Parathyroid adenoma (tissue), 2 donors: ENCODE measurements around the gene GAREM1.
"Not testable (repeated sequence)": the region's sequence is repeated elsewhere in the genome, so short reads cannot be mapped to it uniquely, and the experiment has no call there.

Source experiments
- H2AFZ ChIP-seq: fragments of 300-600 bp; sonication (generic); one replicate; pipeline ENCODE4 v1.7.0; 2017; ENCODE audit warnings: antibody characterized with exemption, mild to moderate bottlenecking
- H3K27ac ChIP-seq: fragments of 300-600 bp; sonication (generic); one replicate; pipeline ENCODE4 v1.7.0; 2017
- H3K27me3 ChIP-seq: fragments of 300-600 bp; sonication (generic); one replicate; pipeline ENCODE4 v1.7.0; 2017; ENCODE audit warnings: low read length; ENCODE audit not compliant: control insufficient read depth, insufficient read depth
- H3K36me3 ChIP-seq: fragments of 300-600 bp; sonication (generic); one replicate; pipeline ENCODE4 v1.7.0; 2017; ENCODE audit warnings: low read length; ENCODE audit not compliant: control insufficient read depth, insufficient read depth
- H3K4me1 ChIP-seq: fragments of 300-600 bp; sonication (generic); one replicate; pipeline ENCODE4 v1.7.0; 2017; ENCODE audit warnings: control low read depth
- H3K4me2 ChIP-seq: fragments of 300-600 bp; sonication (generic); one replicate; pipeline ENCODE4 v1.7.0; 2017; ENCODE audit warnings: low read length
- H3K4me3 ChIP-seq: fragments of 300-600 bp; sonication (generic); one replicate; pipeline ENCODE4 v1.7.0; 2017; ENCODE audit warnings: low read depth, low read length
- H3K79me2 ChIP-seq: fragments of 300-600 bp; sonication (generic); one replicate; pipeline ENCODE4 v1.7.0; 2017; ENCODE audit warnings: control low read depth
- H3K9ac ChIP-seq: fragments of 300-600 bp; sonication (generic); one replicate; pipeline ENCODE4 v1.7.0; 2017; ENCODE audit warnings: mild to moderate bottlenecking
- H3K9me3 ChIP-seq: fragments of 300-600 bp; sonication (generic); one replicate; pipeline ENCODE4 v1.7.0; 2017; ENCODE audit warnings: low read length; ENCODE audit not compliant: control insufficient read depth
- CTCF ChIP-seq: fragments of 300-600 bp; sonication (generic); IDR thresholded peaks from one replicate; pipeline ENCODE4 v1.7.0; 2017; ENCODE audit warnings: antibody characterized with exemption, mild to moderate bottlenecking
- donor health status: primary hyperparathyroidism.

GAREM1 gene

GRCh38 chr18:32470714-32471633 lies at the start of gene GAREM1:
GAREM1 (minus strand) TSS chr18:32470882; CDS start chr18:32470428, 454 bp downstream.
- Histone ChIP-seq H3K4me3 (peak within 1 kb of the TSS; percentile 62), H3K27me3 (no peaks in the 10 kb centered on the region), H3K36me3 (no peaks in the 10 kb centered on the region), H3K27ac (peak within 1 kb of the TSS; percentile 78), H2AFZ (peak within 1 kb of the TSS; percentile 95), H3K4me2 (peak within 1 kb of the TSS; percentile 81), H3K9ac (no peak within 1 kb of the TSS), H3K79me2 (peaks cover 7% of the 10 kb centered on the region), H3K9me3 (no peaks in the 10 kb centered on the region), H3K4me1 (peaks cover 7% of the 10 kb centered on the region)
- peak; percentile 70 for TF ChIP-seq CTCF

GRCh38 chr18:32511147-32511546 lies 40.5 kb upstream of the GAREM1 start:
- no peak for TF ChIP-seq CTCF
- Histone ChIP-seq H3K9me3 (no peaks in the 10 kb centered on the region), H3K4me3 (no peak overlapping the region), H3K9ac (no peak overlapping the region), H3K27ac (no peak overlapping the region), H2AFZ (no peak overlapping the region), H3K79me2 (no peaks in the 10 kb centered on the region), H3K27me3 (no peaks in the 10 kb centered on the region), H3K4me2 (no peak overlapping the region), H3K4me1 (no peaks in the 10 kb centered on the region), H3K36me3 (no peaks in the 10 kb centered on the region)

DNA sequence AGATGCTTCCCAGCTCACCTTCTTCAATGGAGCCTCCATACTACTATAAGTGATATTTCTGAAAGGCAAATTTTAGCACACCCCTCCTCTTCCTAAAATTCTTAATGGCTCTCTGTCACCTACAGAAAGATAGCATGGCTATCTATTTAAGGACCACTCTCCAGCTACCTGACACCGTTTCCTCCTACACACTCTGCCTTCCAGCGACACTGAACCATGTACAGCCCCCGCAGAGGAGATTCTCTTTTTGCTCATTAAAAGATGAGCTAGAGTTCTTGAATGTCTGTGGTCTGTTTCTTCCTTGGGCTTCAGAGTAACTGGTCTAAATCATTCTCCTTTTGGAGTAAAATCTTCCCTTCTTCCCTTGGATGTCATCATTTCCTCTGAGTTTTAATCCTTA lies 38.4 kb upstream of the GAREM1 start:
- Histone ChIP-seq H3K4me2 (no peak overlapping the region), H3K4me1 (no peaks in the 10 kb centered on the region), H3K36me3 (no peaks in the 10 kb centered on the region), H3K27ac (no peak overlapping the region), H2AFZ (no peak overlapping the region), H3K27me3 (no peaks in the 10 kb centered on the region), H3K9ac (no peak overlapping the region), H3K9me3 (no peaks in the 10 kb centered on the region), H3K4me3 (no peak overlapping the region), H3K79me2 (no peaks in the 10 kb centered on the region)
- TF ChIP-seq CTCF, result no peak

DNA sequence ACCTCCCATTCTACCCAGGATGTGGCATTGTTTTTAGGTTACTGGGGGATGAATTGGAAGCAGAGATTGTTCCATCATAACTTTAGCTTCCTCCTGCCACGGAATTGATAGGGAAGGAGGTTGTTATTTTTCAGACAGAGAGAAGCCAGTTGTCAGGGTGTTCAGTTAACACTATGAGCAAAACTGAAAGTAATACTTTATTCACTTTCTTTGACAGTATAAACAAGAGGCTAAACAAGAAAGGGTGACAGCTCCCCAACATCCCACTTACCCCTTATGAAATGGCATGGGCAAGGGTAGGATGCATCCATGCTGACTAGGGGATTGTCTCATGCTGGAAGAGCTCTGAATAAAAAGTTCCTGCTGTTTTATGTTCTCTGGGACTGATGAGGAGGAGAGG lies 36.4 kb upstream of the GAREM1 start:
- H2AFZ ChIP-seq, result no peak overlapping the region
- no peaks in the 10 kb centered on the region for H3K79me2 ChIP-seq
- no peaks in the 10 kb centered on the region for H3K27me3 ChIP-seq
- no peak overlapping the region for H3K4me3 ChIP-seq
- H3K27ac ChIP-seq, result no peak overlapping the region
- no peaks in the 10 kb centered on the region for H3K4me1 ChIP-seq
- no peak overlapping the region for H3K4me2 ChIP-seq
- no peak overlapping the region for H3K9ac ChIP-seq
- no peaks in the 10 kb centered on the region for H3K9me3 ChIP-seq
- TF ChIP-seq CTCF, result no peak
- H3K36me3 ChIP-seq, result no peaks in the 10 kb centered on the region

DNA sequence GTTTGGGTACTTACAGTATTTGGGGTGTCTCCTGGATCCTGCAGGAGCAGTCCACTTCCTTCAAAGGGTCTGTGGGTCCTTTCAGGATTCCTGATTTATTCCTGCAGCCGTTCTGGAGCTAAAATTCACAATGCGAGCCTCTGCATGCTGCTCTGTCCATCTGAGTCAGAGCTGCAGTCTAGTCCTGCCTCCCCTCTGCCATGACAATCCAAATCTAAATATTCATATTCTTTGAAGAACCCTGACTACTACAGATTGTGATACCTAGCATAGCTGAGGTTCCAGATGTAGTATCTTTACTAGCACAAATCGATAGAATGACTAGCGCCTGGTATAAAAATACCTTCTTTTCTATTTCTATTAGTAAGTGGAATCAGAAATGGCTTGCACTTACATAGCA lies 31.3 kb upstream of the GAREM1 start:
- no peak overlapping the region for H3K4me3 ChIP-seq
- H3K9me3 ChIP-seq, result no peaks in the 10 kb centered on the region
- no peaks in the 10 kb centered on the region for H3K36me3 ChIP-seq
- H3K4me2 ChIP-seq, result no peak overlapping the region
- H2AFZ ChIP-seq, result no peak overlapping the region
- no peaks in the 10 kb centered on the region for H3K27me3 ChIP-seq
- H3K4me1 ChIP-seq, result no peaks in the 10 kb centered on the region
- no peaks in the 10 kb centered on the region for H3K79me2 ChIP-seq
- no peak overlapping the region for H3K27ac ChIP-seq
- H3K9ac ChIP-seq, result no peak overlapping the region
- TF ChIP-seq CTCF, result no peak

- not testable (repeated sequence) for H3K27me3 ChIP-seq, H3K36me3 ChIP-seq, H3K4me2 ChIP-seq, H3K9me3 ChIP-seq, H3K27ac ChIP-seq, H3K9ac ChIP-seq, H3K4me3 ChIP-seq, H2AFZ ChIP-seq, H3K4me1 ChIP-seq, H3K79me2 ChIP-seq
Observed at GRCh38 chr18:32501242-32501641, 30.6 kb upstream of the GAREM1 start.
